Measurements from ENCODE around the gene EHD4. TPM values are rescaled to one million over a fixed set of nuclear protein-coding genes. Genes with fewer than 3 reads are reported as not detected.

Gene EHD4
- total and polyA plus RNA-seq, 2 experiments from 2014 or later, result 27.3 to 34.7 TPM

DNA sequence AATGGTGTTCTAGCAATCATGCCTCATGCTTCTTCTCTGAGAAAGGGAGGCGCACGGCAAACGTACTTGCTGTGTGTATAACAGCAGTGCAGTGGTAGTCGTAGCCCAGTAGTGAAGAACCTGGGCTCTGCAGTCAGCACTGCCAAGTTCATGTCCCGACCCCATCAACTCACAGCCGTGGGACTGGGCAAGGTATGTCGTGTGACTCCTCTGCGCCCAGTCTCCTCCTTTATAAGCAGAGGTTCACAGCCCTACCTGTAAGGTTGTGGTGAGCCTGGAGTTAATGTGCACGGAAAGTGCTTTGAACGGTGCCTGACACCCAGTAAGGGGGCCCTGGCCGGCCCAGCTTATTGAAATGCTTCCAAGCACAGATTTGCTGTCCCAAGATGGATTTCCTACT is 26.6 kb downstream of the EHD4 start:
- 75% methylated on average over 11 of the region's 11 CpGs for WGBS (ENCODE audit: low lambda C conversion rate, missing lambda C conversion rate)

GRCh38 chr15:41945221-41945620 is 27.1 kb downstream of the EHD4 start:
- H3K27me3 ChIP-seq, result no peaks in the 10 kb centered on the region
- H3K4me2 ChIP-seq, result no peak overlapping the region
- 90% methylated on average over 6 of the region's 6 CpGs for WGBS (ENCODE audit: low lambda C conversion rate, missing lambda C conversion rate)
- no peaks in the 10 kb centered on the region for H3K9me3 ChIP-seq (ENCODE audit: low read depth)
- peaks cover 32% of the 10 kb centered on the region for H3K4me1 ChIP-seq (ENCODE audit: insufficient read depth)
- H3K36me3 ChIP-seq (replicated peaks; ENCODE audit: insufficient read depth, low read depth), result no peaks in the 10 kb centered on the region
- H3K79me2 ChIP-seq, result peaks cover 28% of the 10 kb centered on the region
- H4K20me1 ChIP-seq (ENCODE audit: insufficient read depth, poor library complexity, severe bottlenecking), result no peaks in the 10 kb centered on the region
- H3K27ac ChIP-seq, result peak overlapping the region; percentile 52
- no peak overlapping the region for H3K4me3 ChIP-seq
- no peaks in the 10 kb centered on the region for H3K9me2 ChIP-seq (replicated peaks; ENCODE audit: insufficient read depth)
- no peak overlapping the region for H2AFZ ChIP-seq
- TF ChIP-seq EZH2phosphoT487 (IDR thresholded peaks at IDR 0.05; ENCODE audit: low read depth, severe bottlenecking, unreplicated experiment), result no peak
- TF ChIP-seq EZH2 (IDR thresholded peaks at IDR 0.05; ENCODE audit: borderline replicate concordance), result no peak
- no peak for TF ChIP-seq CTCF (IDR thresholded peaks at IDR 0.05; ENCODE audit: poor library complexity)
- DNase-seq (ENCODE audit: low spot score), result no peak

More for the DNA sequence above, 26.6 kb downstream of the EHD4 start:
- no peaks in the 10 kb centered on the region for H3K36me3 ChIP-seq (replicated peaks; ENCODE audit: insufficient read depth, low read depth)
- no peak for TF ChIP-seq EZH2 (IDR thresholded peaks at IDR 0.05; ENCODE audit: borderline replicate concordance)
- no peak for TF ChIP-seq CTCF (IDR thresholded peaks at IDR 0.05; ENCODE audit: poor library complexity)
- H2AFZ ChIP-seq, result no peak overlapping the region
- H3K79me2 ChIP-seq, result peaks cover 30% of the 10 kb centered on the region
- peak overlapping the region; percentile 52 for H3K27ac ChIP-seq
- no peak for DNase-seq (ENCODE audit: low spot score)
- H3K4me3 ChIP-seq, result no peak overlapping the region
- H4K20me1 ChIP-seq (ENCODE audit: insufficient read depth, poor library complexity, severe bottlenecking), result no peaks in the 10 kb centered on the region
- no peaks in the 10 kb centered on the region for H3K9me3 ChIP-seq (ENCODE audit: low read depth)
- H3K4me2 ChIP-seq, result peak overlapping the region; percentile 40
- peaks cover 37% of the 10 kb centered on the region for H3K4me1 ChIP-seq (ENCODE audit: insufficient read depth)
- H3K9me2 ChIP-seq (replicated peaks; ENCODE audit: insufficient read depth), result no peaks in the 10 kb centered on the region
- no peaks in the 10 kb centered on the region for H3K27me3 ChIP-seq

GRCh38 chr15:41944313-41944940 is 27.9 kb downstream of the EHD4 start:
- Histone ChIP-seq H4K20me1 (ENCODE audit: insufficient read depth, poor library complexity, severe bottlenecking) (no peaks in the 10 kb centered on the region), H3K27me3 (no peaks in the 10 kb centered on the region), H3K4me1 (ENCODE audit: insufficient read depth) (peaks cover 24% of the 10 kb centered on the region), H2AFZ (no peak overlapping the region), H3K9me2 (replicated peaks; ENCODE audit: insufficient read depth) (no peaks in the 10 kb centered on the region), H3K79me2 (peaks cover 28% of the 10 kb centered on the region), H3K4me3 (no peak overlapping the region), H3K27ac (peak overlapping the region; percentile 91), H3K4me2 (peak overlapping the region; percentile 32), H3K36me3 (replicated peaks; ENCODE audit: insufficient read depth, low read depth) (no peaks in the 10 kb centered on the region), H3K9me3 (ENCODE audit: low read depth) (no peaks in the 10 kb centered on the region)
- peak; percentile 78 for DNase-seq (ENCODE audit: low spot score)
- 26% methylated on average over 8 of the region's 8 CpGs for WGBS (ENCODE audit: low lambda C conversion rate, missing lambda C conversion rate)
- no peak for TF ChIP-seq CTCF (IDR thresholded peaks at IDR 0.05; ENCODE audit: poor library complexity)
- no peak for TF ChIP-seq EZH2 (IDR thresholded peaks at IDR 0.05; ENCODE audit: borderline replicate concordance)
- no peak for TF ChIP-seq EZH2phosphoT487 (IDR thresholded peaks at IDR 0.05; ENCODE audit: low read depth, severe bottlenecking, unreplicated experiment)

Data from hepatocyte (in vitro differentiated cells).